Kidney (tissue), 14 donors: ENCODE data around the gene XRCC6. TPM values are rescaled to one million over a fixed set of nuclear protein-coding genes. Genes with fewer than 3 reads are reported as not detected.
"Not testable (repeated sequence)": the region's sequence is repeated elsewhere in the genome, so short reads cannot be mapped to it uniquely, and the experiment has no call there.

Experiments used
- DNase-seq, 5 donors: peaks; one replicate each; pipeline ENCODE4 v3.0.0-alpha.2; 2013 to 2020
- FAIRE-seq: peaks from 2 replicates; lab custom pipeline; 2012; peaks lifted over from hg19 to GRCh38; lab: Jason Lieb, UNC
- H3K27ac ChIP-seq, 2 donors: one replicate each; pipeline ENCODE4 v1.7.0; 2013; ENCODE audit warnings: low read depth in 2 of 2, low read length in 2 of 2, inconsistent platforms in 1 of 2
- H3K27me3 ChIP-seq: one replicate; pipeline ENCODE4 v1.7.1; 2013; ENCODE audit warnings: low read length, inconsistent platforms; ENCODE audit not compliant: control insufficient read depth, insufficient read depth
- H3K36me3 ChIP-seq, 3 donors: one replicate each; pipeline versions ENCODE4 v1.7.0 to v1.7.1; 2013; ENCODE audit warnings: low read length in 3 of 3, control low read depth in 1 of 3, inconsistent platforms in 1 of 3; ENCODE audit not compliant: insufficient read depth in 3 of 3, control insufficient read depth in 2 of 3
- H3K4me1 ChIP-seq, 3 donors: one replicate each; pipeline versions ENCODE4 v1.7.0 to v1.7.1; 2013; ENCODE audit warnings: low read length in 3 of 3, inconsistent platforms in 1 of 3, low read depth in 1 of 3; ENCODE audit not compliant: control insufficient read depth in 2 of 3, insufficient read depth in 2 of 3
- H3K4me3 ChIP-seq, 3 donors: one replicate each; pipeline versions ENCODE4 v1.7.0 to v1.8.1; 2013; ENCODE audit warnings: low read length in 3 of 3, control low read depth in 1 of 3, inconsistent platforms in 1 of 3
- H3K9ac ChIP-seq, 3 donors: one replicate each; pipeline versions ENCODE4 v1.7.0 to v1.7.1; 2013; ENCODE audit warnings: low read length in 3 of 3, control low read depth in 1 of 3, inconsistent platforms in 1 of 3
- H3K9me3 ChIP-seq, 3 donors: one replicate each; pipeline versions ENCODE4 v1.7.0 to v1.7.1; 2013; ENCODE audit warnings: low read length in 3 of 3, control low read depth in 1 of 3, inconsistent platforms in 1 of 3; ENCODE audit not compliant: control insufficient read depth in 2 of 3, insufficient read depth in 1 of 3
- intact Hi-C: fragments of 100-400 bp; cut with DNase I; formaldehyde crosslinking; loops from one replicate; pipeline ENCODE4 v1.11.1; 2022
- polyA plus RNA-seq: library from polyadenylated mRNA; stranded (reverse); fragments of 350-450 nt; fragmentation: Illumina TruSeq; extraction: RNeasy Lipid Tissue Mini Kit (QIAGEN cat#74804); gene quantifications from one replicate; pipeline ENCODE4 v1.2.3, GENCODE V29; 2014; ENCODE audit warnings: low read depth, low replicate concordance; ENCODE audit not compliant: insufficient read depth
- total RNA-seq: library from RNA; stranded (reverse); fragmentation: NEBNext Ultra II Directional; extraction: Animal tissue kit (Norgen Biotek cat#: 25700); gene quantifications from one replicate; pipeline ENCODE4 v1.2.1, GENCODE V29; 2021
- TF ChIP-seq, protein P1 (sequence below): IDR thresholded peaks from 3 replicates; pipeline ENCODE4 v1.5.1; 2012; ENCODE audit warnings: mild to moderate bottlenecking, moderate library complexity, borderline replicate concordance; ENCODE audit not compliant: insufficient read depth; ENCODE audit errors: extremely low read depth
- donor health status: control.
- donor health status: control.
- donor health status: control.
- donor health status: control.
- donor health status: control.
- donor health status: DM: yes; HTN: yes; CAD: no.
- donor health status: Normal renal cell carcinoma (clear cell type).

The XRCC6 gene
- total and polyA plus RNA-seq, 2 donors from 2014 or later = 168 to 183 TPM

DNA sequence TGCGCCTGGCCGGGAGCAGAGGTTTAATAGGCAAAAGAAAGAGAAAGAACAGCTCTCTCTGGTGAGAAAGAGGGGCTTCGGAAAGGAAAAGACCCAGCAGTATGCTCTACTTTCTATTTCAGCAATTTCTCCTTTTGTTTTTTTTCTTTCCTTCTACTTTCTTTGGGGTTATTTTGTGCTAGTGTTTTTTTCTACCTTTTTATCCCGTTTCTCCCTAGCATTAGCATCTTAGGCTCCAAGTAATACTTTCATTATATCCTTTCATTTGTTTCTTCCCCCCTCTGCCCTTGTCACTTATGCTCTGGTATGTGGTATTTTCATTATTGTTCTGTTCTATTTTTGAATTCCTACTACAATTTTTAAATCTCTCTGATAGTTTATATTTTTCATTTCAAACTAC, 63.1 kb downstream of the XRCC6 start:
- no peak for FAIRE-seq
- TF ChIP-seq, protein P1, sequence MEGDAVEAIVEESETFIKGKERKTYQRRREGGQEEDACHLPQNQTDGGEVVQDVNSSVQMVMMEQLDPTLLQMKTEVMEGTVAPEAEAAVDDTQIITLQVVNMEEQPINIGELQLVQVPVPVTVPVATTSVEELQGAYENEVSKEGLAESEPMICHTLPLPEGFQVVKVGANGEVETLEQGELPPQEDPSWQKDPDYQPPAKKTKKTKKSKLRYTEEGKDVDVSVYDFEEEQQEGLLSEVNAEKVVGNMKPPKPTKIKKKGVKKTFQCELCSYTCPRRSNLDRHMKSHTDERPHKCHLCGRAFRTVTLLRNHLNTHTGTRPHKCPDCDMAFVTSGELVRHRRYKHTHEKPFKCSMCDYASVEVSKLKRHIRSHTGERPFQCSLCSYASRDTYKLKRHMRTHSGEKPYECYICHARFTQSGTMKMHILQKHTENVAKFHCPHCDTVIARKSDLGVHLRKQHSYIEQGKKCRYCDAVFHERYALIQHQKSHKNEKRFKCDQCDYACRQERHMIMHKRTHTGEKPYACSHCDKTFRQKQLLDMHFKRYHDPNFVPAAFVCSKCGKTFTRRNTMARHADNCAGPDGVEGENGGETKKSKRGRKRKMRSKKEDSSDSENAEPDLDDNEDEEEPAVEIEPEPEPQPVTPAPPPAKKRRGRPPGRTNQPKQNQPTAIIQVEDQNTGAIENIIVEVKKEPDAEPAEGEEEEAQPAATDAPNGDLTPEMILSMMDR = no peak
- Histone ChIP-seq H3K9ac (no peak overlapping the region), H3K27ac (no peak overlapping the region), H3K4me3 (no peak overlapping the region), H3K27me3 (no peaks in the 10 kb centered on the region), H3K4me1 (peaks cover 0 to 6% (median 5%) of the 10 kb centered on the region in 3 donors), H3K9me3 (no peaks in the 10 kb centered on the region), H3K36me3 (peaks cover 0 to 10% (median 5%) of the 10 kb centered on the region in 3 donors)
- DNase-seq = no peak
- intact Hi-C loops = no loop called here

DNA sequence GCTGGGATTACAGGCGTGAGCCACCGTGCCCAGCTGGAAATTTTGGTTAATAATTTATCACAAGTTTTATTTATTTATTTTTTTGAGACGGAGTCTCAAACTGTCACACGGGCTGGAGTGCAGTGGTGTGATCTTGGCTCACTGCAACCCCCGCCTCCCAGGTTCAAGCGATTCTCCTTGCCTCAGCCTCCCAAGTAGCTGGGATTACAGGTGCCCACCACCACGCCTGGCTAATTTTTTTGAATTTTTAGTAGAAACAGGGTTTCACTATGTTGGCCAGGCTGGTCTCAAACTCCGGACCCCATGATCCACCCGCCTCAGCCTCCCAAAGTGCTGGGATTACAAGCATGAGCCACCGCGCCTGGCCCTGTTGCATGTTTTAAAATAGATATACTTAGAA, 65.8 kb downstream of the XRCC6 start:
- H3K4me1 ChIP-seq, FAIRE-seq, H3K9ac ChIP-seq, intact Hi-C loops, DNase-seq, H3K4me3 ChIP-seq, H3K27me3 ChIP-seq, H3K27ac ChIP-seq, H3K36me3 ChIP-seq, H3K9me3 ChIP-seq: not testable (repeated sequence)

DNA sequence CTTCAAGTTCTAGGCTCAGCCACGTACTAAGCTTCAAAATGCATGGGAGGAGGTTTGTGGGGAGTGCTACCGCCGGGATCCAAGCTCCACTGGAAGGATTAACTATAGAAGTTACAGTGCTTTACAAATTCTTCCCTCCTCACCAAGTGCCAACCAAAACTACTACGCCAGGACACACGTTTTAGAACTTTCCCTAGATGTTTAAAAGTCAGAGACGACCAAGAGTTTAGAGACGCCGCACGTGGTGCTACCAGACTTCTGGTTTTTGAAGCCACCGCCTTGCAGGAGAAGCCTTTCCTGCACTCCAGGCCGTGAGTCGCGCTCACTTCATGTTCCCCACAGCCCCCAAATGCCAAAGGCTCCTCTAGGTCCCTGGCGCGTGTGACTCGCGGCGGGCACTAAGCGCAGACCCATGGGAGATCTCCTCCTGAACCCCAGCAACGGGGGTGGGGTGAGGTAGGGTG, 66.8 kb downstream of the XRCC6 start:
- no peaks in the 10 kb centered on the region for H3K9me3 ChIP-seq

DNA sequence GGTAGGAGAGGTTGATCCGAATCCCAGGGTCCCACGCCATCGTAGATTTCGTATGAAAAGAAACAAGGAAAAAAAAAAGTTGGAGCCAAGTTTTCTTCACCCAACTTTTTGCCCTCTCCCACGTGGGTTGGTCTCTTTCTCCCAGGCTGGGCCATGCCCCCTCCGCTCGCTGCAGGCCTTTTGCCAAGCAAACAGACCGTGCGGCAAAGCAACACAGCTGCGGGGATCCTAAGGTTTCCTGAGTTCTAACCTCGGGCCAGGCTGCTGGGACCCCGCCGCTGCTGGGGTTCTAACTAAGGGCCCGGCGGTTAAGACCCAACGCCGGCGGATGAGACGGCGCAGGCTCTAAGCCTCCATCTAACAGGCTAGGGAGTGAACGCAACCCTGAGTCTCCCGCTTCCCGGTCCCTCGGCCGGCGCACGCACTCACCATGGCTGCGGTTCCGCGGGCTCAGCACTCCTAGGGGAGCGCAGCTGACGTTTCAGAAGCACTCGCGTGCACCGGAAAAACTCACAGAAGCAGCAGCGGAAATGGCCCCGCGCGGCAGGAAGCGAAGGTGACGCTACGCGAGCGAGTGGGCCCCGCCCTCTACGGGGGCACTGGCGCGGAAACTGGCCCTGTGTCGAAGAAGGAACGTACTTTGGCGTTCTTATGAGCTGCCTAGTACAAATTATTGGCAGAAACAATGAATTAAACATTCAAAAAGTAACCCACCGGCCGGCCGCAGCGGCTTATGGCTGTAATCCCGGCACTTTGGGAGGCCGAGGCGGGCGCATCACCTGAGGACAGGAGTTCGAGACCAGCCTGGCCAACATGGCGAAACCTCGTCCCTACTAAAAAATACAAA, 67.5 kb downstream of the XRCC6 start, which contains the start of gene SNU13:
TSS of gene SNU13 (minus strand) at position 503 of the 847 bp plus-strand sequence. CDS start at position 432, 71 bp downstream.
- Histone ChIP-seq H3K4me1 (peaks cover 0 to 6% (median 5%) of the 10 kb centered on the region in 3 donors), H3K27me3 (no peaks in the 10 kb centered on the region), H3K27ac (peak within 1 kb of the TSS; percentile 90 to 94), H3K9ac (peak within 1 kb of the TSS; percentile 44 to 85 (median 76)), H3K4me3 (peak within 1 kb of the TSS; percentile 75 to 95 (median 82)), H3K9me3 (no peaks in the 10 kb centered on the region), H3K36me3 (no peaks in the 10 kb centered on the region)
- FAIRE-seq = peak; percentile 76
- TF ChIP-seq, protein P1 = no peak
- DNase-seq = peak; percentile 92 to 97 (median 96)
- intact Hi-C loops = no loop called here

More for the DNA sequence above, 66.8 kb downstream of the XRCC6 start:
- Histone ChIP-seq H3K27me3 (no peaks in the 10 kb centered on the region), H3K4me1 (peaks cover 0 to 6% (median 5%) of the 10 kb centered on the region in 3 donors), H3K27ac (peak overlapping the region; percentile 90 to 94), H3K36me3 (no peaks in the 10 kb centered on the region), H3K4me3 (peak overlapping the region; percentile 75 to 95 (median 82)), H3K9ac (peak overlapping the region; percentile 5 to 85 (median 76))
- FAIRE-seq = no peak
- intact Hi-C loops = no loop called here
- peak in 4 of 5 donors; percentile 34 to 60 (median 55) for DNase-seq
- TF ChIP-seq, protein P1 = no peak
